Measurements from ENCODE around the gene ZNF350.
"Not testable (repeated sequence)": the region's sequence is repeated elsewhere in the genome, so short reads cannot be mapped to it uniquely, and the experiment has no call there.

The ZNF350 gene

DNA sequence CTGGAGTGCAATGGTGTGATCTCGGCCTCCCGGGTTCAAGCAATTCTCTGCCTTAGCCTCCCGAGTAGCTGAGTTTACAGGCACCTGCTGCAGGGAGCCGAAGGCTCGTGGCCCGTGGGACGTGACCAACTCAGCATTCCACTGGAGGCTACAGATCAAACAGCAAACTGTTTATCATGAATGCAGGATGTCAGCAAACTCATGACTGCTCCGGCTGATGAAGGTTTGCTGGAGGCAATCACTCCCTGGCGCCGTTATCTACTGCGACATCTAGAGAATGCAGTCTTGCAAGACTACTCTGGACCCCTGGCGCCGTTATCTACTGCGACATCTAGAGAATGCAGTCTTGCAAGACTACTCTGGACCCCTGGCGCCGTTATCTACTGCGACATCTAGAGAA, 10.9 kb downstream of the ZNF350 start:
- not testable (repeated sequence) for DNase-seq; H3K27ac ChIP-seq (ENCODE audit: insufficient read depth, low read length, poor library complexity, severe bottlenecking); H3K27me3 ChIP-seq (replicated peaks; ENCODE audit: control insufficient read depth, insufficient read depth, low read length, poor library complexity, severe bottlenecking); H3K4me3 ChIP-seq (ENCODE audit: insufficient read depth, low read depth, low read length, poor library complexity, severe bottlenecking); H3K4me1 ChIP-seq (ENCODE audit: control insufficient read depth, insufficient read depth, low read length, poor library complexity, severe bottlenecking)
- peaks cover 65% of the 10 kb centered on the region for H3K9me3 ChIP-seq (ENCODE audit: control insufficient read depth, low read length)
- H3K36me3 ChIP-seq (ENCODE audit: control insufficient read depth, insufficient read depth, low read length): peaks cover 68% of the 10 kb centered on the region

DNA sequence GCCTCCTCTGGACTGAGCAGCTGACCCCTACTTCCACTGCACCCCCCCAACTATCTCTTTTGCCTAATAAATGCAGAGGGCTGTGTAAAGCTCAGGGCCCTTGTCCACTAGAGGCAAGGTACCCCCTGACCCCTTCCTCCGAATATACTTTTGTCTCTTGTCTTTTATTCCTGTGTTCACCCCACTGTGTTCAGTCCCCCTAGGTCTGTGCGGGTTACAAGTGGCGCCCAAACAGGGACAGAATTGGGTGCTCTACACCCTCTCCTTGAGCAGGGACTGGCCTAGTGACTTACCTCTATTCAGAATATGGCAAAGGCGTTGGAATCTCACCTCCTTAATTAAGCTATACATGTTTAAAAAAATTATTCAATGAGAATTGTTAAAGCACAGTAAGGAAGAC, 15.0 kb downstream of the ZNF350 start:
- H3K4me3 ChIP-seq (ENCODE audit: insufficient read depth, low read depth, low read length, poor library complexity, severe bottlenecking): no peak overlapping the region
- no peak for DNase-seq
- H3K36me3 ChIP-seq (ENCODE audit: control insufficient read depth, insufficient read depth, low read length): peaks cover 86% of the 10 kb centered on the region

GRCh38 chr19:51970718-51971117, 15.9 kb downstream of the ZNF350 start:
- DNase-seq: no peak
- Histone ChIP-seq H3K27ac (ENCODE audit: insufficient read depth, low read length, poor library complexity, severe bottlenecking) (no peak overlapping the region), H3K4me1 (ENCODE audit: control insufficient read depth, insufficient read depth, low read length, poor library complexity, severe bottlenecking) (no peaks in the 10 kb centered on the region), H3K4me3 (ENCODE audit: insufficient read depth, low read depth, low read length, poor library complexity, severe bottlenecking) (peak overlapping the region; percentile 3), H3K27me3 (replicated peaks; ENCODE audit: control insufficient read depth, insufficient read depth, low read length, poor library complexity, severe bottlenecking) (no peaks in the 10 kb centered on the region), H3K9me3 (ENCODE audit: control insufficient read depth, low read length) (peaks cover 64% of the 10 kb centered on the region), H3K36me3 (ENCODE audit: control insufficient read depth, insufficient read depth, low read length) (peaks cover 95% of the 10 kb centered on the region)

More for the DNA sequence above, 15.0 kb downstream of the ZNF350 start:
- H3K27me3 ChIP-seq (replicated peaks; ENCODE audit: control insufficient read depth, insufficient read depth, low read length, poor library complexity, severe bottlenecking): no peaks in the 10 kb centered on the region
- peaks cover 58% of the 10 kb centered on the region for H3K9me3 ChIP-seq (ENCODE audit: control insufficient read depth, low read length)
- H3K27ac ChIP-seq (ENCODE audit: insufficient read depth, low read length, poor library complexity, severe bottlenecking): no peak overlapping the region
- H3K4me1 ChIP-seq (ENCODE audit: control insufficient read depth, insufficient read depth, low read length, poor library complexity, severe bottlenecking): no peaks in the 10 kb centered on the region

DNA sequence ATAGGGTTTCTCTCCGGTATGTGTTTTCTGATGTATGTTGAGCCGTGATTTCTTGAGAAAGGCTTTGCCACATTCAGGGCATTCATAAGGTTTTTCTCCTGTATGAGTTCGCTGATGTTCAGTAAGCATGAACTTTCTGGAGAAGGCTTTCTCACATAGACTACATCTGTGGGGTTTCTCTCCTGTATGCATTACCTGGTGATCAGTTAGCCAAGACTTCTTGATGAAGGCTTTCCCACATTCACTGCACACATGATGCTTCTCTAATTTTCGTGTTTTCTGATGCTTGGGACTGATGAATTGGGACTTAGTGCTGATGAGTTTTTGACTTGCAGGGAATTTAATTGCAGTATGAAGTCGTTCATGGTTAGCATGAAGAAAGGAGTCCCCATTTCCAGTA, 21.1 kb downstream of the ZNF350 start:
- no peaks in the 10 kb centered on the region for H3K27me3 ChIP-seq (replicated peaks; ENCODE audit: control insufficient read depth, insufficient read depth, low read length, poor library complexity, severe bottlenecking)
- H3K4me3 ChIP-seq (ENCODE audit: insufficient read depth, low read depth, low read length, poor library complexity, severe bottlenecking): no peak overlapping the region
- peaks cover 63% of the 10 kb centered on the region for H3K9me3 ChIP-seq (ENCODE audit: control insufficient read depth, low read length)
- peaks cover 65% of the 10 kb centered on the region for H3K36me3 ChIP-seq (ENCODE audit: control insufficient read depth, insufficient read depth, low read length)
- no peaks in the 10 kb centered on the region for H3K4me1 ChIP-seq (ENCODE audit: control insufficient read depth, insufficient read depth, low read length, poor library complexity, severe bottlenecking)
- DNase-seq: no peak
- H3K27ac ChIP-seq (ENCODE audit: insufficient read depth, low read length, poor library complexity, severe bottlenecking): no peak overlapping the region

DNA sequence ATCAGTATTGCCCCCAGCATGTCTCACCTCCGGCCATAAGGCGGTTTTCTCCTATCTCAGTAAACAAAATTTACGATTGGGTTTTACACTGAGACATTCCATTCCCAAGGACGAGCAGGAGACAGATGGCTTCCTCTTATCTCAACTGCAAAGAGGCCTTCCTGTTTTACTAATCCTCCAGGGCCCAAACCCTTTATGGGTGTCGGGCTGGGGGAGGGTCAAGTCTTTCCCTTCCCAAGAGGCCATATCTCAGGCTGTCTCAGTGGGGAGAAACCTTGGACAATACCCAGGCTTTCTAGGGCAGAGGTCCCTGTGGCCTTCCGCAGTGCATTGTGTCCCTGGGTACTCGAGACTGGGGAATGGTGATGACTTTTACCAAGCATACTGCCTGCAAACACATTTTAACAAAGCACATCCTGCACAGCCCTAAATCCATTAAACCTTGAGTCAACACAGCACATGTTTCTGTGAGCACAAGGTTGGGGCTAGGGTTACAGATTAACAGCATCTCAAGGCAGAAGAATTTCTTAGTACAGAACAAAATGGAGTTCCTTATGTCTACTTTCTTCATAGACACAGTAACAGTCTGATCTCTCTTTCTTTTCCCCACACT, 25.9 kb downstream of the ZNF350 start:
- not testable (repeated sequence) for H3K27ac ChIP-seq (ENCODE audit: insufficient read depth, low read length, poor library complexity, severe bottlenecking); H3K4me3 ChIP-seq (ENCODE audit: insufficient read depth, low read depth, low read length, poor library complexity, severe bottlenecking); H3K27me3 ChIP-seq (replicated peaks; ENCODE audit: control insufficient read depth, insufficient read depth, low read length, poor library complexity, severe bottlenecking); H3K4me1 ChIP-seq (ENCODE audit: control insufficient read depth, insufficient read depth, low read length, poor library complexity, severe bottlenecking); DNase-seq
- peaks cover 18% of the 10 kb centered on the region for H3K36me3 ChIP-seq (ENCODE audit: control insufficient read depth, insufficient read depth, low read length)
- H3K9me3 ChIP-seq (ENCODE audit: control insufficient read depth, low read length): peaks cover 62% of the 10 kb centered on the region

- no peak overlapping the region for H3K4me3 ChIP-seq (ENCODE audit: insufficient read depth, low read depth, low read length, poor library complexity, severe bottlenecking)
- peaks cover 9% of the 10 kb centered on the region for H3K36me3 ChIP-seq (ENCODE audit: control insufficient read depth, insufficient read depth, low read length)
- no peak for DNase-seq
- H3K27ac ChIP-seq (ENCODE audit: insufficient read depth, low read length, poor library complexity, severe bottlenecking): no peak overlapping the region
- no peaks in the 10 kb centered on the region for H3K27me3 ChIP-seq (replicated peaks; ENCODE audit: control insufficient read depth, insufficient read depth, low read length, poor library complexity, severe bottlenecking)
- peaks cover 53% of the 10 kb centered on the region for H3K9me3 ChIP-seq (ENCODE audit: control insufficient read depth, low read length)
- no peaks in the 10 kb centered on the region for H3K4me1 ChIP-seq (ENCODE audit: control insufficient read depth, insufficient read depth, low read length, poor library complexity, severe bottlenecking)
Measured at GRCh38 chr19:51959791-51960190, 26.8 kb downstream of the ZNF350 start.

DNA sequence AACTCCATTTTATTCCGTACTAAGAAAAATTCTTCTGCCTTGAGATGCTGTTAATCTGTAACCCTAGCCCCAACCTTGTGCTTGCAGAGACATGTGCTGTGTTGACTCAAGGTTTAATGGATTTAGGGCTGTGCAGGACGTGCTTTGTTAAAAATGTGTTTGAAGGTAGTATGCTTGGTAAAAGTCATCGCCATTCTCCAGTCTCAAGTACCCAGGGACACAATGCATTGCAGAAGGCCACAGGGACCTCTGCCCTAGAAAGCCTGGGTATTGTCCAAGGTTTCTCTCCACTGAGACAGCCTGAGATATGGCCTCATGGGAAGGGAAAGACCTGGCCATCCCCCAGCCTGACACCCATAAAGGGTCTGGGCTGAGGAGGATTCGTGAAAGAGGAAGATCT, 28.8 kb downstream of the ZNF350 start:
- not testable (repeated sequence) for H3K27me3 ChIP-seq (replicated peaks; ENCODE audit: control insufficient read depth, insufficient read depth, low read length, poor library complexity, severe bottlenecking); H3K36me3 ChIP-seq (ENCODE audit: control insufficient read depth, insufficient read depth, low read length); DNase-seq; H3K4me3 ChIP-seq (ENCODE audit: insufficient read depth, low read depth, low read length, poor library complexity, severe bottlenecking); H3K4me1 ChIP-seq (ENCODE audit: control insufficient read depth, insufficient read depth, low read length, poor library complexity, severe bottlenecking); H3K27ac ChIP-seq (ENCODE audit: insufficient read depth, low read length, poor library complexity, severe bottlenecking)
- peaks cover 50% of the 10 kb centered on the region for H3K9me3 ChIP-seq (ENCODE audit: control insufficient read depth, low read length)

DNA sequence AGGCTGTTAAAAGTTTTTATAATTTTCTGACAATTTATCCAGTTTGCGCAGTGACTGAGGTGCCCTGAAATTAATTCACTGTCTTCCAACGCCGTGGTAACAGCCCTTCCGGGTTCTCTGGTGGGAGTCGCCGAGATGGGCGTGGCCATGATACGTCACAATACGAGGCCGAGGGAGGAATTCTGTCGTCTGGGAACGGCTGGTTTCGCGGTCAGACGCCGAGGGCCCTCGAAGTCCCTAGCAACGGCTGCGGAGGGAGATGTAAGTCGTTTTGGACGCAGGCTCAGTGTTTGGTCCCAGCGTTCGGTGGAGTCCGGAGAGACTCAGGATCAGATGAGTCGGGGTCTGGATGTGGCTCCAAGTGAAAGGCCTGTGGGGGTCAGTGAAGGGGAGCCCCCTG, 37.7 kb downstream of the ZNF350 start:
- Histone ChIP-seq H3K4me3 (ENCODE audit: insufficient read depth, low read depth, low read length, poor library complexity, severe bottlenecking) (no peak overlapping the region), H3K4me1 (ENCODE audit: control insufficient read depth, insufficient read depth, low read length, poor library complexity, severe bottlenecking) (no peaks in the 10 kb centered on the region), H3K36me3 (ENCODE audit: control insufficient read depth, insufficient read depth, low read length) (peaks cover 11% of the 10 kb centered on the region), H3K9me3 (ENCODE audit: control insufficient read depth, low read length) (peaks cover 72% of the 10 kb centered on the region), H3K27ac (ENCODE audit: insufficient read depth, low read length, poor library complexity, severe bottlenecking) (no peak overlapping the region), H3K27me3 (replicated peaks; ENCODE audit: control insufficient read depth, insufficient read depth, low read length, poor library complexity, severe bottlenecking) (no peaks in the 10 kb centered on the region)
- DNase-seq: no peak

GRCh38 chr19:51946602-51947001, 40.0 kb downstream of the ZNF350 start:
- DNase-seq: no peak
- H3K9me3 ChIP-seq (ENCODE audit: control insufficient read depth, low read length): peaks cover 84% of the 10 kb centered on the region
- H3K27ac ChIP-seq (ENCODE audit: insufficient read depth, low read length, poor library complexity, severe bottlenecking): no peak overlapping the region
- H3K36me3 ChIP-seq (ENCODE audit: control insufficient read depth, insufficient read depth, low read length): peaks cover 35% of the 10 kb centered on the region
- no peak overlapping the region for H3K4me3 ChIP-seq (ENCODE audit: insufficient read depth, low read depth, low read length, poor library complexity, severe bottlenecking)
- H3K27me3 ChIP-seq (replicated peaks; ENCODE audit: control insufficient read depth, insufficient read depth, low read length, poor library complexity, severe bottlenecking): no peaks in the 10 kb centered on the region
- H3K4me1 ChIP-seq (ENCODE audit: control insufficient read depth, insufficient read depth, low read length, poor library complexity, severe bottlenecking): no peaks in the 10 kb centered on the region

DNA sequence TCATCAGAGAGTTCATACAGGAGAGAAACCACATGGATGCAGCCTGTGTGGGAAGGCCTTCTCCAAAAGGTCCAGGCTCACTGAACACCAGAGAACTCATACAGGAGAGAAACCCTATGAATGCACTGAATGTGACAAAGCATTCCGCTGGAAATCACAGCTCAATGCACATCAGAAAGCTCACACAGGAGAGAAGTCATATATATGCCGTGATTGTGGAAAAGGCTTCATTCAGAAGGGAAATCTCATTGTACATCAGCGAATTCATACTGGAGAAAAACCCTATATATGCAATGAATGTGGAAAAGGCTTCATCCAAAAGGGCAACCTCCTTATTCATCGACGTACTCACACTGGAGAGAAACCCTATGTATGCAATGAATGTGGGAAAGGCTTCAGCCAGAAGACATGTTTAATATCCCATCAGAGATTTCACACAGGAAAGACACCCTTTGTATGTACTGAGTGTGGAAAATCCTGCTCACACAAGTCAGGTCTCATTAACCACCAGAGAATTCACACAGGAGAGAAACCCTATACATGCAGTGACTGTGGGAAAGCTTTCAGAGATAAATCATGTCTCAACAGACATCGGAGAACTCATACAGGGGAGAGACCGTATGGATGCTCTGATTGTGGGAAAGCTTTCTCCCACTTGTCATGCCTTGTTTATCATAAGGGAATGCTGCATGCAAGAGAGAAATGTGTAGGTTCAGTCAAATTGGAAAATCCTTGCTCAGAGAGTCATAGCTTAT, 41.7 kb downstream of the ZNF350 start:
- H3K4me1 ChIP-seq (ENCODE audit: control insufficient read depth, insufficient read depth, low read length, poor library complexity, severe bottlenecking): no peaks in the 10 kb centered on the region
- H3K36me3 ChIP-seq (ENCODE audit: control insufficient read depth, insufficient read depth, low read length): peaks cover 51% of the 10 kb centered on the region
- no peaks in the 10 kb centered on the region for H3K27me3 ChIP-seq (replicated peaks; ENCODE audit: control insufficient read depth, insufficient read depth, low read length, poor library complexity, severe bottlenecking)
- H3K9me3 ChIP-seq (ENCODE audit: control insufficient read depth, low read length): peaks cover 80% of the 10 kb centered on the region
- H3K27ac ChIP-seq (ENCODE audit: insufficient read depth, low read length, poor library complexity, severe bottlenecking): no peak overlapping the region
- no peak for DNase-seq
- H3K4me3 ChIP-seq (ENCODE audit: insufficient read depth, low read depth, low read length, poor library complexity, severe bottlenecking): no peak overlapping the region

All from effector memory CD4-positive, alpha-beta T cell (primary cell).